AG04450 (cell line): ENCODE results near the gene BLACAT1. TPM values are rescaled to one million over a fixed set of nuclear protein-coding genes. Genes with fewer than 3 reads are reported as not detected.
A peak's percentile ranks its signal among the peaks of the same experiment; 100 is the strongest.

Experiments used
- CTCF ChIA-PET: fragments of 300-600, 350-600 bp; formaldehyde crosslinking; extraction: SDS; loops from one replicate; lab custom pipeline; 2022; ENCODE audit warnings: antibody characterized with exemption, inconsistent platforms; lab: Charles Lee
- POLR2A ChIA-PET: fragments of 350-600 bp; formaldehyde crosslinking; extraction: SDS; loops from one replicate; lab custom pipeline; 2021; ENCODE audit warnings: antibody characterized with exemption, inconsistent platforms; lab: Yijun Ruan, JAX
- DNase-seq: peaks from one replicate; pipeline ENCODE4 v3.0.0-alpha.2; 2011; ENCODE audit warnings: low read depth, low spot score
- H3K27ac ChIP-seq: one replicate; pipeline ENCODE4 v1.5.1; 2012; ENCODE audit warnings: low read depth, low read length, control low read depth
- H3K27me3 ChIP-seq: one replicate; pipeline ENCODE4 v1.6.0; 2012; ENCODE audit warnings: low read length; ENCODE audit not compliant: control insufficient read depth, insufficient read depth
- H3K4me3 ChIP-seq: 2 replicates; pipeline ENCODE4 v1.5.1; 2011; ENCODE audit warnings: mild to moderate bottlenecking, low read depth, low read length, control low read depth
- H3K9me3 ChIP-seq: 2 replicates; pipeline ENCODE4 v1.5.1; 2012; ENCODE audit warnings: low read length; ENCODE audit not compliant: control insufficient read depth, insufficient read depth
- CTCF ChIP-seq: IDR thresholded peaks from 2 replicates; pipeline ENCODE4 v1.5.1; 2011; ENCODE audit warnings: low read depth, low read length, control low read depth, inconsistent platforms
- polyA minus RNA-seq: library from RNA; depleted of rRNA, polyadenylated mRNA; stranded (reverse); fragments of >200 nt; gene quantifications from 2 replicates; pipeline ENCODE4 v1.2.3, GENCODE V29; 2011; rRNA and poly(A)+ RNA removed
- polyA plus RNA-seq: library from polyadenylated mRNA; depleted of rRNA; stranded (reverse); fragments of >200 nt; gene quantifications from 2 replicates; pipeline ENCODE4 v1.2.3, GENCODE V29; 2011; rRNA removed

BLACAT1 gene
- polyA plus RNA-seq = 0.06 and 0.07 TPM in 2 replicates
- 0.32 and 0.35 TPM in 2 replicates for polyA minus RNA-seq

GRCh38 chr1:205455581-205456382 lies at the start of gene BLACAT1:
BLACAT1 (minus strand) TSS chr1:205456045.
- Histone ChIP-seq H3K4me3 (no peak within 1 kb of the TSS), H3K27ac (no peak within 1 kb of the TSS), H3K27me3 (peaks cover 68% of the 10 kb centered on the region), H3K9me3 (no peaks in the 10 kb centered on the region; the same call in 1 of the 2 replicates)
- POLR2A ChIA-PET = no interaction called here
- no peak for TF ChIP-seq CTCF
- CTCF ChIA-PET = interaction anchor here (0.9 to 3.0 kb wide), 2 partner anchors 25 to 102 kb away, joined by 3 to 9 read pairs; no protein-coding TSS in a partner anchor
- no peak for DNase-seq

GRCh38 chr1:205505076-205505729 lies 49.4 kb upstream of the BLACAT1 start:
- 0 out of 2 replicates have a peak, but pooled peaks have one; percentile 8 for TF ChIP-seq CTCF
- ChIA-PET POLR2A (no interaction called here), CTCF (interaction anchor here (0.5 to 1.0 kb wide), 3 partner anchors 20 to 170 kb away, joined by 3 read pairs; no protein-coding TSS in a partner anchor)
- H3K27ac ChIP-seq = no peak overlapping the region
- H3K9me3 ChIP-seq = no peaks in the 10 kb centered on the region; the same call in 1 of the 2 replicates
- peak overlapping the region; percentile 57 for H3K4me3 ChIP-seq
- peaks cover 48% of the 10 kb centered on the region for H3K27me3 ChIP-seq
- no peak for DNase-seq

DNA sequence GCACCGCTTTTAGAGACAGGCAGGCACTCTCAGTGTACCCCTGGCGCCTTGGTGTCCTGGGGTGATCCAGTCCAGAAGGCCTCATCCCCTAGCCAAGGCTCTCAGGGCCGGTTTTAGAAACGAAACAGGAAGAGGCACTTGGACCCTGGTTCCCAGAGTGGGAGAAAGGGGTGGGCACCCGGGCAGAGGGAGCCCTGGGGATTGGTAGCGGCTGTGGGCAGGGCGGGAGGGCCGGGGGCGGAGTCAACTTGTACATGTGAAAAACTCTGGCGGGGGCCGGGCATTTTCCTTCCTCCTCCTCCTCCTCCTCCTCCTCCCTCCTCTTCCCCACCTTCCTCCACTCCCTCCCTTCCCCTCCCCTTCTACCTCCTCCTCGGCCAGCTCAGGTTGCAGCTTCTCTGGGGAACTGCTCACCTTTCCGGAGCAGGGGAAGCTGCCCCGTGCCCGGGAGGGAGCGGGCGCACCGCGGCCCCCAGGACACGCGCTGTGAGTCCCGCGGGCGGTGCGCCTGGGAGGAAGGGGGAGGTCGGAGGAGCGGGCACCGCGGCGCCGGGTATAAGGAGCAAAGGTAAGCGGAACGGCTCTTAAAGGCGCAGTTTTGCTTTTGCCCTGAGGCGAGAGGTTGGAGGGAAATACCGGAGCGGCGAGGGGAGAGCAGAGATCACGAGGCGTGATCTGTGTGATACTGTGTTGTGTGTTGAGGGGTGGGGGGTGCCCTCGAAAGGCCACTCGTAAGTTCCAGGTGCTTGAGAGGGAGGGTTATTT lies 48.6 kb upstream of the BLACAT1 start, which contains the start of gene CDK18:
Gene CDK18 (plus strand): TSS at position 359 of the 765 bp plus-strand sequence. CDS start 18,499 bp downstream, outside the sequence.
- ChIA-PET CTCF (interaction anchor here (1.0 kb wide), 2 partner anchors 19 to 151 kb away, joined by 3 read pairs; no protein-coding TSS in a partner anchor), POLR2A (no interaction called here)
- no peak for DNase-seq
- H3K9me3 ChIP-seq = no peaks in the 10 kb centered on the region
- H3K27me3 ChIP-seq = peaks cover 54% of the 10 kb centered on the region
- H3K27ac ChIP-seq = no peak within 1 kb of the TSS
- peak within 1 kb of the TSS; percentile 57 for H3K4me3 ChIP-seq
- TF ChIP-seq CTCF = no peak

DNA sequence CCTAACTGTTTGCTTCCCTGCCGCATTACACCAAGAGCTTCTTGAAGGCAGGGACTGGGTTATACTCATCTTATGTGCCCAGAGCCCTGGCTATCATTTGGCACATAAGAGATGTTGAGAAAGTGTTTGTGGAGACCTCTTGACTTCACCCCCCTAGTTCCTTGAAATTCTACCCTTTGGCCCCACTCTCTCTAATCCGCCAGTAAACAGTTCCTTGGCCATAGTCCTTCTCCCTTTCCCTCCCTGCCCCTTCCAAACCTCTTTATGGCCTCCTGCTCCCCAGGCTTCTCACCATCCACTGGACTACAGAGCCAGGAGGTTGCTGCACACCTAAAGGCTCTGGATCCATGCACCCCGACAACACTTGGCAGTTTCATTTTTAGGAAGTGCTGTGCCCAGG lies 47.1 kb upstream of the BLACAT1 start:
- no peak overlapping the region for H3K27ac ChIP-seq
- no peaks in the 10 kb centered on the region for H3K9me3 ChIP-seq
- no peak for TF ChIP-seq CTCF
- ChIA-PET CTCF (interaction anchor here (3.0 kb wide), 1 partner anchor 17 kb away, joined by 22 read pairs; no protein-coding TSS in a partner anchor), POLR2A (no interaction called here)
- peaks cover 59% of the 10 kb centered on the region for H3K27me3 ChIP-seq
- H3K4me3 ChIP-seq = no peak overlapping the region
- DNase-seq = no peak
